NCI-H526 (cell line): ENCODE results near the gene SPDYE3.
"Not testable (repeated sequence)": the region's sequence is repeated elsewhere in the genome, so short reads cannot be mapped to it uniquely, and the experiment has no call there.

Experiments used
- DNase-seq, 2 experiments: peaks; one replicate each; lab custom pipeline; 2025; lab: John Stamatoyannopoulos, UW

Gene SPDYE3, protein sequence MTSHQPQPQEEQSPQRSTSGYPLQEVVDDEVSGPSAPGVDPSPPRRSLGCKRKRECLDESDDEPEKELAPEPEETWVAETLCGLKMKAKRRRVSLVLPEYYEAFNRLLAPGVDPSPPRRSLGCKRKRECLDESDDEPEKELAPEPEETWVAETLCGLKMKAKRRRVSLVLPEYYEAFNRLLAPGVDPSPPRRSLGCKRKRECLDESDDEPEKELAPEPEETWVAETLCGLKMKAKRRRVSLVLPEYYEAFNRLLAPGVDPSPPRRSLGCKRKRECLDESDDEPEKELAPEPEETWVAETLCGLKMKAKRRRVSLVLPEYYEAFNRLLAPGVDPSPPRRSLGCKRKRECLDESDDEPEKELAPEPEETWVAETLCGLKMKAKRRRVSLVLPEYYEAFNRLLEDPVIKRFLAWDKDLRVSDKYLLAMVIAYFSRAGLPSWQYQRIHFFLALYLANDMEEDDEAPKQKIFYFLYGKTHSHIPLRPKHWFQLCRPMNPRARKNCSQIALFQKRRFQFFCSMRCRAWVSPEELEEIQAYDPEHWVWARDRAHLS

DNA sequence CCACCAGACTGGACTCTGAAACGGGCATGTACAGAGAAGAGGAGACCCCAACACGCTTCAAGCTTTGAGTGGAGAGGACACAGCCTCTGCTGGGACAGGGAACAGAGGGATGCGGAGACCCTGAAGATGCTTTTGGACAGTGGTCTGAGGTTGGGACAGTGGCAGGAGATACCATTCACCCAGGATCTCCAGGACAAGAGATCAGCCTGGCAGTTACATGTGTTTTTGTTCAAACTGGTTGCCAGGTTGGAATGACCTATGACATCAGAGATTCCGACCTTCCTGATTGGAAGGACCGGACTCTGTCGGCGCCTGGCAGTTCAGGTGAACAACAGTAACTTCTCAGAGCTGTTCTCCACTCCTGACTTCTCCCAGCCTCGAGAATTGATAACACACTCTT, at the start of gene SPDYE3:
Gene SPDYE3, plus strand, starts transcription at position 301 of the 400 bp plus-strand sequence. CDS start 184 bp downstream, outside the sequence.
- not testable (repeated sequence) for DNase-seq

DNA sequence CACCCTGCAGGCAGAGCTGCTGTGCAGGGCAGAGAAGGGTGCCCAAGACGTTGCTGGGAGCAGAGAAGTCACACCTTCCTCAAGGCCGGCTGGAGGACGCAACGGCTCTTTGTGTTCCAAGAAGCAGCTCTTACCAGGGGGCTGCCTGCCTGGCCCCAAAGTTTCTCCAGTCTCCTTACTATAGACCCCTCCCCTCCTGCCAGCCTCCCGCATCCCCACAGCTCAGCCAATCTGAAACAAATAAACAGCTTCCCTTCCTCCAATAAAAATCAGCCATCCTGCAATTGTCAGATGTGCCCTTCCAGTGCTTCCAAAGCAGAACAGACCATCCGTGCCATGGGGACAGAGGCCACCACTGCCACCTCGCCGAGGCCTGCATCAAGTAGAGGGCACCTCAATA, 47.5 kb upstream of the SPDYE3 start:
- not testable (repeated sequence) for DNase-seq

DNA sequence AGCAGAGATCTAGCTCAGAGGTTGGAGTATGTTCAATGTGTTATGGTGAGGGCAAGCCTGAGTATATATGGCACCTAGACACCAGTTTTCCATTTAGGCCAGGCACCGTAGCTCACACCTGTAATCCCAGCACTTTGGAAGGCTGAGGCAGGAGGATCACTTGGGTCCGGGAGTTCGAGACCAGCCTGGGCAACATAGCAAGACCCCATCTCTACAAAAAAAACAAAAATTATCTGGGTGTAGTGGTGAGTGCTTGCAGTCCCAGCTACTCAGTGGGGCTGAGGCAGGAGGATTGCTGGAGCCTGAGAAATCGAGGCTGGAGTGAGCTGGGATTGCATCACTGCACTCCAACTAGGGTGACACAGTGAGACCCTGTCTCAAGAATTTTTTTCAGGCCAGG, 44.6 kb upstream of the SPDYE3 start:
- not testable (repeated sequence) for DNase-seq

DNA sequence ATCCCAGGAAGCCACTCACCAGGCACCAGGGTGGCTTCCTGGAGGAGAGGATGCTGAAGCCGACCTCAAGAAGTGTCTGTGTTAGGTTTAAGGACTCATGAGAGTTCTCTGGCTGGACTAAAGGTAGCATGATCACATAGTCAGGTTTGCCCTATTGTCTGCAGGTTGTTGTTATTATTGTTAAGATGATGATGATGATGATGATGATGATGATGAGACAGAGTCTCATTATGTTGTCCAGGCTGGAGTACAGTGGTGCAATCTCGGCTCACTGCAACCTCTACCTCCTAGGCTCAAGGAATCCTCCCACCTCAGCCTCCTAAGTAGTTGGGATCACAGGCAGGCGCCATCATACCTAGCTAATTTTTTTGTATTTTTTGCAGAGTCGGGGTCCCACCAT, 43.3 kb upstream of the SPDYE3 start:
- DNase-seq, result not testable (repeated sequence)

DNA sequence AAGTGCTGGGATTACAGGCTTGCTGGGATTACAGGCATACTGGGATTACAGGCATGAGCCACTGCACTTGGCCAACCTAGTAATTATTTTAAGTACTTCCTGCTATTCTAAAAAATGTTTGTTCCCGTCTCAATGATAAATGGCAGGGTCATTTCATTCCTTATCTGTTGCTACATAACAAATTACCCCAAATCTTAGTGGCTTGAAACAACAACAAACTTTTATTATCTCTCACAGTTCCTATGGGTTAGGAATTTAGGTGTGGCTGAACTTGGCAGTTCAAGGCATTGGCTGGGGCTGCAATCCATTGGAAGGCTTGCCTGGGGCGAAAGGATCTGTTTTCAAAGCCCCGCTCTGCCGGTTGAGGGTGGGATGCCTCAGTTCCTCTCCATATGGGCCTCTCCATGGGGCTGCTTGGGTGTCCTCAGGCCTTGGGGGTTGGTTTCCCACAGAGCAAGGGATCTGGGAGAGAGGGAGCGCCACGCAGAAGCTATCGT, 42.8 kb upstream of the SPDYE3 start:
- not testable (repeated sequence) for DNase-seq

DNA sequence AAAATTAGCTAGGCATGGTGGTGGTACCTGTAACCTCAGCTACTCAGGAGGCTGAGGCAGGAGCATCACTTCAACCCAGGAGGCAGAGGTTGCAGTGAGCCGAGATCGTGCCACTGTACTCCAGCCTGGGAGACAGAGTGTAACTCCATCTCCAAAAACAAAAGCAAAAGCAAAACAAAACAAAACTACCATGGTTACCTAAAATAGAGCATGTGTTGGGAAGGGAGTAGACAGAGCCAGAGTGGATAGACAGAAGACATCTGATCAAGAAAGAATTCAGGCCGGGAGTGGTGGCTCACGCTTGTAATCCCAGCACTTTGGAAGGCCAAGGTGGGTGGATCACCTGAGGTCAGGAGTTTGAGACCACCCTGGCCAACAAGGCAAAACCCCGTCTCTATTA, 41.7 kb upstream of the SPDYE3 start:
- DNase-seq, result not testable (repeated sequence)

DNA sequence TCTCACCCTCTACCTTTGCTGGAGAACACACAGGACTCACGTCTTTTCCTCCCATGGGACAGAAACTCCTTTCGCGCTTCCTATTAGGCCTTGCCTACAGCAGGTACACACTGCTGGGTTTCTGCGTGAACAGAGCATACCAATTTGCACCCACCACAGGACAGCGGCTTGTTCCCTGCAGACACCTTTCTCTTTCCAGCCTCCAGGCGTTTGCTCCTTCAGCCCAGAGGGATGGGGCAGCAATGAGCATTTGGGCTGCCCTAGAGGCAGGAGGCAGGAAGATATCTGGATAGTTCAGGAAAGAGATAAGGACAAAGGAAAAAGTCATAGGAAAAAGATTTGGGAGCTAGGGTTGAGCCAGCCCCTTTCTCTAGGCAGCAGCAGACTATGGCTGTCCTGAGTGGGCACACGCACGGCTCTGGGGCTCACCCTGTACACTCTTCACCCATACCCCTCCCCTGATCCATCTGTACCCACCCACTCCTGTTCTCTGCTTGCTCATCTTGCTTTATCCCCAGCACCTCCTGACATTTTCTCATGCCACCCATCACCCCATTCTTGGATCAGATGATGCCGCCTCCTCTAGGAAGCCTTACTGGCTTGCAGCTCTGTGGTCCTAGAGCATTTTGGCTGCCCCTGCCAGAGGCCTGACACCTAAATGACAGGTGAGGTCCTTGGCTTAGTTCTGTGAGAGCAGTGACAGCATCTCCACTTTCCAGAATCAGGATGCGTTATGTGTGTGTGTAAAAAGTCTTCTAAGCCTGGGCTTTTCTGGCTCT, 40.7 kb upstream of the SPDYE3 start:
- DNase-seq, result no peak

DNA sequence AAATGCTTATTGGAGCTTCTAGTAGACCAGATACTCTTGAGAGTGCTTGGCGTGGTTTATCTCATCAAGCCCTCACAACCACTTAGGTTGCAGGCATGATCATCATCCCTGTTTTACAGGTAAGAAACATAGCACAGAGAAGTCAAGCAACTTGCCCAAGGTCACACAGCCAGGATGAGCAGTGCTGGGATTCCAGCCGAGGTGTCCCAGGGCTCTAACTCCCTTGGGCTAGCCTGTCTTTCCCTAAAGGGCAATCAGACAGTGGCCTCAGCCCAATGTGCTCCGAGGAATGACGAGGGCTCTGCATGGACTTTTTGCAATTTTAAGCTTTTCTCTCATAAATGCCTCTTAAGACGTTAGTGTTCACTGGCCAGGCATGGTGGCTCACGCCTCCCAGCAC, 39.9 kb upstream of the SPDYE3 start:
- DNase-seq, result no peak

DNA sequence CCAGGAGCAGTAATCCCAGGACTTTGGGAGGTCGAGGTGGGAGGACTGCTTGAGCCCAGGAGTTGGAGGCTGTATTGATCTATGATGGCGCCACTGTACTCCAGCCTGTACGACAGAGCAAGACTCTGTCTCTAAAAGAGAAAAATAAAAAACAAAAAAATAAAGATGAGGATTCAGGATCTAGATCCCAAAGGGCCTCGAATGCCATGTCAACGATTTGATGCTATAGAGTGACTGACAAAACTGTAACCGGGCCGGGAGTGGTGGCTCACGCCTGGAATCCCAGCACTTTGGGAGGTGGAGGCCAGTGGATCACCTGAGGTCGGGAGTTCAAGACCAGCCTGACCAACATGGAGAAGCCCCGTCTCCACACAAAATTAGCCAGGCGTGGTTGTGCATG, 38.6 kb upstream of the SPDYE3 start:
- not testable (repeated sequence) for DNase-seq

DNA sequence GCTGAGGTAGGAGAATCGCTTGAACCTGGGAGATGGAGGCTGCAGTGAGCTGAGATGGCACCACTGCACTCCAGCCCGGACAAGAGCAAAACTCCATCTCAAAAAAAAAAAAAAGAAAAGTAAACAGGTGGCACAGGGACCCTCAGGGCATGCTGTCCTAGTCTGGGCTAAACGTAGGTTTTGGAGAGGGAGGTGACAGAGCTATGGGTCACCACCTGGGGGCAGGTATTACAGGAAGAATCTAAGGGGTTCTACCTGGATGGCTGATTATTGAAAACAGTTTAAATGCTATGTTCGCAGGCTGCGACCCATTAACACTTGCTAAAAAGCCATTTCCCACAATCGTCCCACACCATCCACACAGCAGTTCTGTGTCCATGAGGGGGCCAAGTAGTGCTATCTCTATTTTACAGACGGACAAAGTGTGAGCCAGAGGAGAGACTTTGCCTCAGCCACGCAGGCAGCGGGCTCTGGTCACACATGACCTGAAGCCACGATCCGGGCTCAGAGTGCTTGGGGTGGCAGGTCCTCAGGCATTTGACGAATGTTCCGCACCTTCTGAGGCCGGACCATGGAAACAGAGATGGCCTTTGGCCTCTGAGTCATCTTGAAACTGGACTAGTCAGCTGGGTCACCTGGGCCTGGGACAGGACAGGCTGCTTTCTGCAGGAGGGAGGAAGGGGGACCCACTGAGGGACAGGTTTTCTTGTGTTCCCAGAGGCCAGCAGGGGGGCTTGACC, 38.0 kb upstream of the SPDYE3 start:
- not testable (repeated sequence) for DNase-seq

DNA sequence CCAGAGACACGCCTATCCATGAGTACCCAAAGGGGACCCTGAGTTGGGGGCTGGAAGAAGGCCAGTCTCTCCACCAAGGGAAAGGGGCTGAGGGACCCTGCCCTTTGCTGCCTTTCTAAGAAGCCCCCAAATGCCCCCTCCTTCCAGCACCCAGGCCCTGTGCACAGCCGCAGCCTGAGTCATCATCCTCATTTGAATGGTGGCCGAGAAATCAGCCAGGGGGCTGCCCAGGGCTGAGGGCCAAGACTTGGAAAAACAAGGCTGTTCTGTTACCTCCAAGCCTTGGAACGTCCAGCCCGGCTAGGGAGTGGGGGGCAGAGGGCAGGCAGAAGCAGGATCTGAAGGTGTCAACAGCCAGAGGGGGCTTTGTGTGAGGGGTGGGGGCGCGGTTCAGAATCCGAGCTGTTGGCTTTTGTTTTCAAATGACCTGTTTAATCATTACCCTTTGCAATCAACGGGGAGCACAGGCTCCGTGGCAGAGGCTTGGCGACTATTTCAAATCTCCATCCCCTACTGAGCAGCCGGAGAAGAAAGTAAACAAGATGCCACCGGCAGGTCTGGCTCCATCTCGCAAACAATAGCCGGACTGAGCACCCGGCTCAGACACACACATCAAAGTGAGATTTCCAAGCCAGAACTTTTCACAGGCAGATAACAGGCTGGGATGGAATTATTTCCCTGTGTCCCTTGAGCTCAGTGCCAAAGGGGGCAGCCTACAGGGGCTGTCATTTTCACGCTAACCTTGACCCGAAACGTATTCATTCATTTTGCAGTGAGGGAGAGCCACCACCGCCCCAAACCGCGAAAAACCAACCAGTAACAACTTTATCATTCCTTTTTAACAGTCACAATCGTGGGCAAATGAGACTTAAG, 37.2 kb upstream of the SPDYE3 start:
- peak; percentile 7 to 19 for DNase-seq

DNA sequence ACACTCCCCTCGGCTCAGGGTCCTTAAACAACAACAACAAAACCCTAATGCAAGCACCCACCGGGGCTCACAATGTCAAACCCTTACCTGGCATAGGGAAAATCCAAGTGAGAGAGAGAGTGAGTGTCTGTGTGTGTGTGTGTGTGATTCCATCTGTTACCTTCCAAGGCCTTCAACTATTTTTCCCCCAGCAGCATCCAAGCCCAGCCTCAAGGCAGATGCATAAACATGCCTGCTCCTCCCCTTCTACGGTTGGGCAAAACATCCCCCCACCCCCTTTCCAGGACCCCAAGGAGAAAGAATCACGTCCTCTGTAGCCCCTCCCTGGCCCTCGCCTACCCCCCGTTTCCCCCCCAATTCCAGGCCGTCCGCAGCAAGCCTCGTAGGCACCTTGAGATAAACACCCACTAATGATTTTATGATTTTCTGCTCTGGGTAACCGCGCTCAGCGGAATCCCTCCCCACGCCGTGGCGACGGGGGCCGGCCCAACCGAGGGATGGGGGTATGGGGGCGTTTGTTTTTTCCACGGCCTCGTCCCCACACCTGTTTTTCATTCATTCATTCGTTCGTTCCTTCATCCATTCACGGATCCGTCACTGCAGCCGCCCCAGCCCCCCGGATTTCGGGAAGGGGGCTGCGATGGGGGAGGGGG, 36.4 kb upstream of the SPDYE3 start:
- peak in 1 of 2 experiments; percentile 48 for DNase-seq

DNA sequence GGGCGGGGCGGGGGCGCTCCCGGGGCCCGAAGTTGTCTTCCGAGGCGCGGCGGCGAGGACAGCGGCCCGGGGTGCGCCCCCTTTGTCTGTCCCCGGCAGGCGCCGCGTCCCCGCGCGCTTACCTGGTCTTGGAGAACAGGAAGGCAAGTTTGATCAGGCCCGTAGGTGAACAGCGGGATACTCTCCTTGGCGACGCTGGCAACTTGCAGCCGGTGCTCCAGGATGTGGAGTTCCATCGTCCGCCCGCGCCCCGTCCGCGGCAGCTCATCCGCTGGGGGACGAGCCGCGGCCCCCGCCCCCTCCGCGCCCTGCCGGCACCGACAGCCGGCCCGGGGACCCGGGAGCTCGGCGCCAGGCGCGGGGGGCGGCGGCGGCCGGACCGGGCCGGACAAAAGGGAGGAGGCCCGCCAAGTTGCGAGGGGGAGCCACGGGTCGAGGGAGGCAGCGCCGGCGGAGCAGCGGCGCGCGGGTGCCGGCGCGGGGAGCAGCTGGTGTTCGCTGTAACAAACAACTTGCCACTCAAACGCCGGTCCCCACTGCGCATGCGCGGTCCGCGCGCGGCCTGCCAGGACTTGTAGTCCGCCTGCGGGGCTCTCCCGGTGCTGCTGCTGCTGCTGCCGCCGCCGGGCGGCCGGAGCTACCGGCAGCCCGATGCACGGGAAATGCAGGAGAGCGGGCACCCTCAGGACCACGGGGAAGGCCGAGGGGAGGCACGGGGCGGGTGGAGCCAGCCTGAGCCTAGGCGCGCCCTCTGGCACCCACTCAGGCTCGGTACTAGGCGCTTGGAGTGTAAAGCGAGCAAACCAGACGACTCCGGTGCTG, 35.6 kb upstream of the SPDYE3 start:
- peak; percentile 94 to 99 for DNase-seq

DNA sequence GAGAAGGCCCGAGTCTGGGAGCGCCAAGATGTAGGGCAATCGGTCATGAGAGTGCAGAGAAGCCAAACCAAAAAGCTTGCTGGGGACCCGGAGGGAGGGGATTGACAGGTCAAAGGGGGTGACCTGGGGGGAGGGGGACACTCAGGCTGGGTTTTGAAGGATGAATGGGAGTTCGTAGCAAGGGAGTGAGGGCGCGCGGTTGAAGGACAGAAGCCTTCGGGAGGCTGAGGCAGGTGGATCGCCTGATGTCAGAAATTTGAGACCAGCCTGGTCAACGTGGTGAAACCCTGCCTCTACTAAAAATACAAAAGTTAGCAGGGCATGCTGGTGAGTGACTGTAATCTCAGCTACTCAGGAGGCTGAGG, 35.0 kb upstream of the SPDYE3 start:
- DNase-seq, result not testable (repeated sequence)

DNA sequence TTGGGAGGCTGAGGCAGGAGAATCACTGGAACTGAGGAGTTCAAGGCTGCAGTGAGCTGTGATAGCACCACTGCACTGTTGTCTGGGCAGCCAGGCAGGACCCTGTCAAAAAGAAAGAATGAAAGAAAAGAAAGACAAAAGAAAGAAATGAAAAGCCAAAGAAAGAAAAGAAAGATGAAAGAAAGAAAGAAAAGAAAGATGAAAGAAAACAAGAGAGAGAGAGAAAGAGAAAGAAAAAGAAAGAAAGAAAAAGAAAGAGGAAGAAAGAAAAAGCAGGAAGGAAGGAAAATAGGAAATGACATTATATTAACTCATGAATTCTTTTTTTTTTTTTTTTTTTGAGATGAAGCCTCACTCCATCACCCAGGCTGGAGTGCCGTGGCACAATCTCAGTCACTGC, 32.4 kb upstream of the SPDYE3 start:
- DNase-seq, result no peak

DNA sequence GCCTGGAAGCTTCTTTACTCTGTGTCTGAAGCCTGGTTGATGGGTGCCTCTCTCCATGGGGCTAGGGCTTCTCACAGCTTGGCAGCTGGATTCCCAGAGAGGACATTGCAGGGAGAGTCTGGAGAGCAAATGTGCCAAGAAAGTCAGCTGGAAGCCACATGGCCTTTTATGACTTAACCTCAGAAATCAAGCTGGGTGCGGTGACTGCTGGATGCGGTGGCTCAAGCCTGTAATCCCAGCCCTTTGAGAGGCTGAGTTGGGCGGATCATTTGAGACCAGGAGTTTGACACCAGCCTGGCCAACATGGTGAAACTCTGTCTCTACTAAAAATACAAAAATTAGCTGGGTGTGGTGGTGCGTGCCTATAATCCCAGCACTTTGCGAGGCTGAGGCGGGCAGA, 31.4 kb upstream of the SPDYE3 start:
- DNase-seq, result not testable (repeated sequence)

DNA sequence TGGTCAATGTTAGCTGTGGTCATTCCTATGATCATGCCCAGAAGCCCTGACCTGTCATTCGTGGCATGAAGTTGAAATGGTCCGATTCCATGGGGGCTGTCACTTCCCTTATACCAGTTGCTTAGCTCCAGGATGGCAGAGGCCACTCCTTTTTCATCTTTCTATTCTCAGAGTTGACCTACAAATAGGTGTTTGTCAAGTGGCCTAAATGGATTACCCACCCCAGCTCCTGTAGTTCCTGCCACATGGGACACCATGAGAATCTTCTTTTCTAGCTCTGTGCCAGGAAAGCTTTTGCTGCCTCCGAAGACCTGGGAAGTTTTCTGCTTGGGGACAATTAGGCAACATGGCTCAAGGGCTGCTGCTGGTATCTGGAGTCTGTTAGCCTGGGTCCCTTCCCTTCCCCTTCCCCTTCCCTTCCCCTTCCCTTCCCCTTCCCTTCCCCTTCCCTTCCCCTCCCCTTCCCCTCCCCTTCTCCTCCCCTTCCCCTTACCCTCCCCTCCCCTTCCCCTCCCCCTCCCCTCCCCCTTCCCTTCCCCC, 25.4 kb upstream of the SPDYE3 start:
- not testable (repeated sequence) for DNase-seq

DNA sequence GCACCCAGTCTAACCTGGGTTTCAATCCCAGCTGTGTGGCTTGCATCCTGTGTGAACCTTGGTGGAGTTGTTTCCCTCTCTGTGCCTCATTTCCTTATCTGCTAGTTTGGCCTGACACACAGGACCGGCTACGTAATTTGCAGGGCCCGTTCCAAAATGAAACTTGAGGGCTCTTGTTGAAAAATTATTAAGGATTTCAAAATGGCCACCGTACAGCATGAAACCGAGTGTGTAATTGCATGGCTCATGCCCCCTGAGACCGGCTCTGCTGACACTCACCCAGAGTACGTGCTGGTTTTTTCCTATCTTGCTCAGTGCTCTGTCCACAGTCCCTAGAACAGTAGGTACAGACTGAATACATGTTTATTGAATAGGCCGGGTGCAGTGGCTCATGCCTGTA, 24.4 kb upstream of the SPDYE3 start:
- not testable (repeated sequence) for DNase-seq
